HG03457 (cell line): ENCODE data around the gene RAPGEF4.
"Not testable (repeated sequence)": the region's sequence is repeated elsewhere in the genome, so short reads cannot be mapped to it uniquely, and the experiment has no call there.

Experiments
- ATAC-seq: cut with Tn5 transposase; IDR thresholded peaks from one replicate; pipeline ENCODE4 v1.9.1; 2021; ENCODE audit warnings: moderate number of reproducible peaks; ENCODE audit not compliant: unreplicated experiment

The RAPGEF4 gene

DNA sequence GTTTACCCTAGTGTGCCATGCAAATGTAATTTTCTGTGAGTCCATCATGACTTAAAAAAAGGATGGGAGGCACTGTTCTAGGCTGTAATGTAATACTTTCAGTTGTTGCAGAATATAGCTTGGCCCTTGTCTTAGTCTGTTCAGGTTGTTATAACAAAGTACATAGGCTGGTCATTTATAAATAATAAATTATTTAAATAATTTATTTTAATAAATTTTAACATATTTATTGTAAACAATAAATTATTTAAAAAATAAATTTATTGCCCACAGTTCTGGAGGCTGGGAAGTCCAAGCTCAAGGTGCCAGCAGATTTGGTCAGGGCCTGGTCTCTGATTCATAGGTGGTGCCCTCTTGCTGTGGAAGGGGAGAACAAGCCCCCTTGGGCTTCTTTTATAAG lies 35.2 kb downstream of the RAPGEF4 start:
- ATAC-seq: no peak

GRCh38 chr2:172772633-172773032 lies 37.0 kb downstream of the RAPGEF4 start:
- no peak for ATAC-seq

- ATAC-seq: no peak
These were observed 38.7 kb downstream of the RAPGEF4 start for GRCh38 chr2:172774302-172774701.

GRCh38 chr2:172775319-172775718 lies 39.7 kb downstream of the RAPGEF4 start:
- ATAC-seq: no peak

GRCh38 chr2:172777431-172777830 lies 41.8 kb downstream of the RAPGEF4 start:
- ATAC-seq: no peak

- ATAC-seq: no peak
These were observed 47.0 kb downstream of the RAPGEF4 start for GRCh38 chr2:172782506-172783164.

DNA sequence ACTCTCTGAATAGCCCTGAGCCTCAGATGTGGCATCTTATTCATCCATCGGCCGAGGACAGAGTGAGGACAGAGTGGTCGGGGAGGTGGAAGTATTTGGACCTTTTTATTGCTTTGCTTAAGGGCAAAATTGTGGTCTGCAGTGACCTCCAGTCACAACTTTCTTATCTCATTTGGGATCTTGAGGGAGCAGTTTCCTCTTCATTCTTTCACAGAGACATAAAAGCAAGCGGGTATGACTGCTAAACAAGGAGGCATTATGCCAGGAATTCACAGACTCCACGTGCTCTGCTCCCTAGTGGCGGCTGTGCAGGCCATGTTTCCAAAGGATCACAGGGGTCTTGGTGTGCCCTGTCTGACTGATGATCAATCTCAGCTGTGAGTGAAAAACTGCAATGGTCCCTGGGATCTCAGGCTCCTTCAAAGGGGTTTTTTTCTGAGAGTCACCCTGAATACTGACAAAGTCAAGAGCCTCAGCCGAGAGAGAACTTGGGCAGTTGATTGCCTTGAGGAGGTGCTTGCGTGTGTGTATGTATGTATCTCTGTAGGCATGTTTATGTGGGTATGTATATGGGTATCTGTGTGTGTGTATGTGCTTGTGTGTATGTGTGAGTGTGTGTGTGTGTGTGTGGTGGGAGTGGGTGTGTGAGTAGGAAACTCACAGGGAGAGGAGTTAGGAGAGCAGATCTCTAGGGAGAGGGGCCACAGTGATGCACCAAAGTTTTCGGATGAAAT lies 47.7 kb downstream of the RAPGEF4 start:
- ATAC-seq: no peak

DNA sequence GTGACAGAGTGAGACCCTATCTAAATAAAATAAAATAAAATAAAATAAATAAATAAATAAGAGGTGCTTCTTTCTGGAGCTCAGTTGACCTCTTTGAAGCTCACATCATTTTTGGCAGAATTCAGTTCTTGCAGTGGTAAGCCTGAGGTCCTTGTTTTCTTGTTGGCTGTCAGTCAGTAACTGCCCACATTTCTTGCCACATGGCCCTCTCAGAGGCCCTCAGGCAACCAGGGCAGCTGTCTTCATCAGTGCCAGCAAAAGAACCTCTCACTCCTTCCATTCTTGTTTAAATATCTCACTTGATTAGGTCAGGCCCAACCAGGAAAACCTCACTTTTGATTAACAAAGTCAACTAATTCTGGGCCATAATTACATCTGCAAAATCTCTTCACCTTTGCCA lies 53.2 kb downstream of the RAPGEF4 start:
- no peak for ATAC-seq

GRCh38 chr2:172790404-172790803 lies 54.8 kb downstream of the RAPGEF4 start:
- ATAC-seq: no peak

- no peak for ATAC-seq
These were observed 56.3 kb downstream of the RAPGEF4 start for GRCh38 chr2:172791953-172792352.

DNA sequence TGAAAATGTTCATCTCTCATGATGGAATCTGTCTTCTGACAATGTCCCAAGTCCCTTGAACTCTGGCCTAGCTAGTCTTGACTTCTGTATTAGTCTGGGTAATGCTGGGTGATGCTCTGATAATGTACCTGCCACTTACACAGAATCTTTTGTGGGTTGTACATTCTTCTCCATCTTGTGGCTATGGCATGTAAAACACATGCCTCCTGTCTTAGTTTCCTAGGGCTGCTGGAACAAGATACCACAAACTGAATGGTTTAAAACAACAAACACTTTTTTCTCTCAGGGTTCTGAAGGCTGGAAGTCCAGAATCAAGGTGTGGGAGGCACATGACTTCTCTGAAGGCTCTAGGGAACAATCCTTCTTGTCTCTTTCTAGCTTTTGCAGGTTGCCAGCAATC lies 57.1 kb downstream of the RAPGEF4 start:
- no peak for ATAC-seq

DNA sequence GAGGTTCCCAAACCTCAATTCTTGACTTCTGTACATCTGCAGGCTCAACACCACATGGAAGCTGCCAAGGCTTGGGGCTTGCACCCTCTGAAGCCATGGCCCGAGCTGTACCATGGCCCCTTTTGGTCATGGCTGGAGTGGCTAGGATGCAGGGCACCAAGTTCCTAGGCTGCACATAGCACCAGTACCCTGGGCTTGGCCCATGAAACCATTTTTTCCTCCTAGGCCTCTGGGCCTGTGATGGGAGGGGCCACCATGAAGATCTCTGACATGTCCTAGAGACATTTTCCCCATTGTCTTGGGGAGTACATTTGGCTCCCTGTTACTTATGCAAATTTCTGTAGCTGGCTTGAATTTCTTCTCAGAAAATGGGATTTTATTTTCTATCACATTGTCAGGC lies 67.7 kb downstream of the RAPGEF4 start:
- not testable (repeated sequence) for ATAC-seq

DNA sequence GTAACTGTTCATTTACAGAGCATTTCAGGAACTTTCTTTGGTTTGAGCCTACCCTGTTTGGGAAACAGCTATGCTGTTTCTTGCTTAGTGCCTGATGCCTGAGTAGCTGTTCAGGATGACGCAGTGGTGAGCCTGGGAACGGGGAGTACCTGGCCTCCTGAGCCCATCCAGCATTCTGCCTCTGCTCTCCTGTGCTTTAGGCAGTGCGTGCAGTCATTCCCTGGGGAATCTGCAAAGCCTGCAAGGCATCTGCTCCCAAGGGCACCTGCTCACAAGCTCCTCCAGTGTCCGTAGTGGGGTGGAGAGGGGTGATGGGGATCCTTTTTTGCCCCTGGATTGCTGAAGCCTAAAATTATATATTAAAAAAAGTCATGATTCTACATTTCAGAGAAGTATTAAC lies 68.8 kb downstream of the RAPGEF4 start:
- no peak for ATAC-seq

DNA sequence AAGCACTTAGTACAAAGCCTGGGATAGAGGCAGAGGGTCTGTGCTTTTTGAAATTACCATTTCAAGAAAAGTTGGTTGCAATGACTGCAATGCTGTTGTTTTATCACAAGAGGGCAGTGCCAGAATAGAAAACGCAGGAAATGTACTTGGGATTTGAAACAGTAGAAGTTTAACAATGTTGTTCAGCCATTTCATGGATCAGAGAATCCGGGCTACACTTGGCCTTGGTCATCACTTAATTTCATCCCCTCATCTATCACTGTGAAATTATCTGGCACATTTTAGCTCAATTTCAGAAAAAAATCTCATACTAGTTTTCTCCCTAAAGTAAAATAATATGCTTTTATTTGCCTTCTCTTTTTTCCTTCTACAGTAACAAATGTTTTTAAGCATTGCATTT lies 70.8 kb downstream of the RAPGEF4 start:
- ATAC-seq: no peak

DNA sequence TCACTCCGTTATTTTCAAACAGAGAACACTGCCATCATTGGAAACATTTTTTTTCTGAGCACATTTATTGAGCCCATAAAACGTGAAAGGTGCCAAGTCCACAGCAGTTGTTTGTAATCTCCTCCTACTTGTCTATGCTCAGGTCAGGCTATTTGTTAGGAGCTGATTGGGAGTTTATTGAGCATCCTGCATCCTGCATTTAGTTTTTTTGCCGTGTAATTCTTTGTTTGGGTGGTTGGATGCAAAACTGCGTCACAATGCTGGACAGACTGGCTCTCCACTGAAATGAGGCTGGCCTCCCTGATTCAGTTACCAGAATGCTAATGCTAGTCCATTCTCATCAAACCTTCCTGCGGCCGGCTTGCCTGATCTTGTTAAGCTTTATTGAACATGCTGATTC lies 71.4 kb downstream of the RAPGEF4 start:
- no peak for ATAC-seq

DNA sequence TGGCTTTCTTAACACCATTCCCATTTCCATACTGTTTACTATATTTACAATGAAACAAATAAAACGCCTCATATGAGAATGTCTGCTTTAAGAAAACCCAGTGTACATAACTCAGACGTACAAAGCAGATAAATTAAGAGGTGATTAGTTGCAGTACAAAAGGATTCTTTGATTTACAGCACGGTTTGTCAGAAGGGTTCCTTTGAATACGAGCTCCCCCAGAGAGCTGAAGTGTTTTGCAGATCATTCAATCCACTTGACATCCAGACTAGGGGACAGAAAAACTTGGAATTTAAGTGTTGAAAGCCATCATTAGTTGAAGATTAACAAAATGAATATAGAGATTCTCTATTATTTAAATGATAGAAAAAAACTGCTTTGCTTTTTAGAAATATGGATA lies 72.5 kb downstream of the RAPGEF4 start:
- ATAC-seq: no peak

DNA sequence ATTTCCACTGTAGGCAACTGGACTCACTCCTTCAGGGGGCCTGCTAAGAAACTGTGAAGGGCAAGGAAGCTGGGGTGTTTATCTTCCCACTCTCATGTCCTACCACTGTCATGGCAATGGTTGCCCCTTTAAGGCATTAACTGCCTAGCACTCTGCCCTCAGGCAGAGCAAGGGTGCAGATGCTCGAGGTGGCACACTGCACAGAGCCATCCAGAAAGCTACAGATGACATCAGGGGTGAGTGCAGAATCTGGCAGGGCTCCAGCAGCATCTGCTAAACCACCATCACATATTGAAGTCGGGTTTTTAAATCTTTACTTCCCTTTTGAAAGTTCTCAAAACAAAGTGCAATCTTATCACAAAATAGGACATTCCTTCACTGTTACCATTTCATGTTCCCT lies 75.4 kb downstream of the RAPGEF4 start:
- no peak for ATAC-seq

- no peak for ATAC-seq
These were observed 76.6 kb downstream of the RAPGEF4 start for GRCh38 chr2:172812158-172812744.

- ATAC-seq: no peak
These were observed 77.8 kb downstream of the RAPGEF4 start for GRCh38 chr2:172813314-172813888.

GRCh38 chr2:172817411-172817810 lies 81.8 kb downstream of the RAPGEF4 start:
- ATAC-seq: no peak

DNA sequence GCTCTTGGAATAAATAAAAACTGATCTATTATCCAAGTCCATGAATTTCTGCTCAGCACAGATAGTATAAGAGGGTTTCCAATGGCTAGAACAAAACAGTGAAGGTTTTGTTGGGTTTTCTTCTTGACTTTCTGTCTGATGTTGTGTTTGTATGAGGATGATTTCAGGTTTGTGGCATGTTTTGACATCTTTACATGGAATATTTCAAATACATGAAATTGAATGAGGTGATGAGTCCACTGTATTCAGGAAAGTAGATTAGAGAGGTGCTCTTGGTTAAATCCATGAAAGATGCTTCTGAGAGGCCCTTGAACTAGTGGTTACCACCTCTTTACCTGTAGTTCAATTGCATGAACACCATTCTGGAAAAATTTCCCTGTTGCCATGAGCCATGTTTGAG lies 84.3 kb downstream of the RAPGEF4 start:
- no peak for ATAC-seq
